ENCODE measurements around the gene IL1RAPL2.

The IL1RAPL2 gene

DNA sequence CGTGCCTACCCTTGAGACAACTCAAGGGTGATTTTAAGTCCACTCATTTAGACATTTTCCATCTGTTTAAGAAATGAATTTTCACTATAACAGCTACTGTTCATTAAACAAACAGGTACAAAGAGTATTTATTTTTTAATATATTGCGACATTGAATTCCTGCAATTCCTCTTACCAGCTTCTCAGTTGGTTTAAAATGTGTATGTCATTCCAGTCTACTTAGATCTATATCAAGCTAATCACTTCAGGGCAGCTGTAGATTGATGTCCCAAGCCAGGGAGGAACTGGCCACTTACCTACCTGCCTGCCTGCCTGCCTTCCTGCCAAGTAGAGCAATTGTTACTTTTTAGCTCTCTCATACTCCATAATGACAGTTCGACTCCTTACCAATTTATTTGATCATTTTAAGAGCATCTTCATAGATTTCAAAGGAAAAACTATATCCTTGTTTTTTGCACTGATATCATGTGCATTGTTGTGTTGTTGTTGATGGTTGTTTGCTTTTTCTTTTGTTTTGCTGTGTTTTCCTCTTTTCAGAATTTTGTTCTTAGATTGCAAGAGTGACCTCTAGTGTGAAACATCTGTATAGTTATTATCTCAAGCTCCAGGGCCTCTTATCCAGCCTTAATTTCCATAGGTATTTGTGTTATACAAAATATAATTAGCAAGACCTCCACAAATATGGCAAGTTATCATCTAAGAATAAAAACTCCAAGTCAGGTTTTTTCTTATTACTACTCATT, 1135.5 kb downstream of the IL1RAPL2 start:
- H3K4me3 ChIP-seq: no peak overlapping the region
- no peak for DNase-seq (ENCODE audit: low read depth, low spot score)
- no peaks in the 10 kb centered on the region for H3K9me3 ChIP-seq (ENCODE audit: low read depth, low read length)
- H3K36me3 ChIP-seq (ENCODE audit: insufficient read depth, low read length): no peaks in the 10 kb centered on the region
- H3K27ac ChIP-seq: no peak overlapping the region
- TF ChIP-seq POLR2AphosphoS5 (IDR thresholded peaks at IDR 0.05; ENCODE audit: borderline replicate concordance, low read depth, low read length) (no peak), FOXP2 (optimal IDR thresholded peaks at IDR 0.05; ENCODE audit: control extremely low read depth, extremely low read length, insufficient read depth) (no peak), EZH2 (IDR thresholded peaks at IDR 0.05) (no peak)
- no peak overlapping the region for H3K9ac ChIP-seq (ENCODE audit: insufficient read length)

DNA sequence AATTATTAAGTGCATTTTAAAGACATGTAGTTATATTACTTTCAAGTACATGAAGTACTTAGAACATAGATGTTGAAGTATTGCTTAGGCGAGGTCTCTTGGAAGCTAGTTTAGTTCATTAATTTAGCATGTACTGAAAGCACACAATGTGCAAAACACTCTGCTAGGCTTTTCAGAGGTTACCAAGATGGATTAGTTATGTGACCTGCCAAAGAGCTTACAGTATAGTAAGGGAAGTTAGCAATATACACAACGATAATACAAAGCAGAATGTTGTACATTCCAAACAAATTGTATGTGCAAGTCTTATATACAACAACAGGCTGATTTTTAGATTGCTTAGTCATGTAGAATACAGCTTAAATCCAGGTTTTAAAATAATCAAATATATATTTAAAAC, 1137.9 kb downstream of the IL1RAPL2 start:
- TF ChIP-seq FOXP2 (optimal IDR thresholded peaks at IDR 0.05; ENCODE audit: control extremely low read depth, extremely low read length, insufficient read depth) (no peak), EZH2 (IDR thresholded peaks at IDR 0.05) (no peak), POLR2AphosphoS5 (IDR thresholded peaks at IDR 0.05; ENCODE audit: borderline replicate concordance, low read depth, low read length) (no peak)
- Histone ChIP-seq H3K27ac (no peak overlapping the region), H3K36me3 (ENCODE audit: insufficient read depth, low read length) (no peaks in the 10 kb centered on the region), H3K9ac (ENCODE audit: insufficient read length) (no peak overlapping the region), H3K4me3 (no peak overlapping the region), H3K9me3 (ENCODE audit: low read depth, low read length) (no peaks in the 10 kb centered on the region)
- no peak for DNase-seq (ENCODE audit: low read depth, low spot score)

GRCh38 chrX:105706041-105706440, 1140.0 kb downstream of the IL1RAPL2 start:
- Histone ChIP-seq H3K9ac (ENCODE audit: insufficient read length) (no peak overlapping the region), H3K36me3 (ENCODE audit: insufficient read depth, low read length) (no peaks in the 10 kb centered on the region), H3K27ac (no peak overlapping the region), H3K4me3 (no peak overlapping the region), H3K9me3 (ENCODE audit: low read depth, low read length) (no peaks in the 10 kb centered on the region)
- TF ChIP-seq FOXP2 (optimal IDR thresholded peaks at IDR 0.05; ENCODE audit: control extremely low read depth, extremely low read length, insufficient read depth) (no peak), EZH2 (IDR thresholded peaks at IDR 0.05) (no peak), POLR2AphosphoS5 (IDR thresholded peaks at IDR 0.05; ENCODE audit: borderline replicate concordance, low read depth, low read length) (no peak)
- DNase-seq (ENCODE audit: low read depth, low spot score): no peak

DNA sequence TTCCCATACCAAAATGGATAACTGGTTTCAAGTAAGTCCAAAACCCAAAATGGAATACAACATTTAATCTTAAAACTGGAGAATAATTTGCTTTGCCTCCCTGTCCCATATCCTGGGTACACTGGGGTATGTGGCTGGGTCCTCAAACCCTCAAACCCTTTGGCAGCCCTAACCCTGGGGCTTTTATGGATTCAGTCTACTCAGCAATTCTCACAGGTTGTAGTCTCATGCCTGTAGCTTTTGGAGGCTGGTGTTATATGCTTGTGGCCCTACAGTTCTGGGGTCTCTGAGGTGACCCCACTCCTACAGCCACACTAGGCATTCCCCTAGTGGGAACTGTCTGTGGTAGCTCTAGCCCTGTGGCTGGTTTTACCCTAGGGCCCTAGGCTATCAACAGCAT, 1145.8 kb downstream of the IL1RAPL2 start:
- Histone ChIP-seq H3K9me3 (ENCODE audit: low read depth, low read length) (no peaks in the 10 kb centered on the region), H3K27ac (no peak overlapping the region), H3K4me3 (no peak overlapping the region), H3K9ac (ENCODE audit: insufficient read length) (no peak overlapping the region), H3K36me3 (ENCODE audit: insufficient read depth, low read length) (no peaks in the 10 kb centered on the region)
- TF ChIP-seq FOXP2 (optimal IDR thresholded peaks at IDR 0.05; ENCODE audit: control extremely low read depth, extremely low read length, insufficient read depth): no peak
- no peak for TF ChIP-seq POLR2AphosphoS5 (IDR thresholded peaks at IDR 0.05; ENCODE audit: borderline replicate concordance, low read depth, low read length)
- no peak for TF ChIP-seq EZH2 (IDR thresholded peaks at IDR 0.05)
- DNase-seq (ENCODE audit: low read depth, low spot score): no peak

GRCh38 chrX:105715746-105716145, 1149.7 kb downstream of the IL1RAPL2 start:
- H3K36me3 ChIP-seq (ENCODE audit: insufficient read depth, low read length): no peaks in the 10 kb centered on the region

GRCh38 chrX:105723966-105724735, 1158.2 kb downstream of the IL1RAPL2 start:
- no peak overlapping the region for H3K27ac ChIP-seq
- H3K36me3 ChIP-seq (ENCODE audit: insufficient read depth, low read length): no peaks in the 10 kb centered on the region
- no peak for DNase-seq (ENCODE audit: low read depth, low spot score)
- no peak overlapping the region for H3K4me3 ChIP-seq
- H3K9me3 ChIP-seq (ENCODE audit: low read depth, low read length): no peaks in the 10 kb centered on the region
- H3K9ac ChIP-seq (ENCODE audit: insufficient read length): no peak overlapping the region
- no peak for TF ChIP-seq FOXP2 (optimal IDR thresholded peaks at IDR 0.05; ENCODE audit: control extremely low read depth, extremely low read length, insufficient read depth)
- TF ChIP-seq EZH2 (IDR thresholded peaks at IDR 0.05): no peak
- no peak for TF ChIP-seq POLR2AphosphoS5 (IDR thresholded peaks at IDR 0.05; ENCODE audit: borderline replicate concordance, low read depth, low read length)

More at GRCh38 chrX:105715746-105716145, 1149.7 kb downstream of the IL1RAPL2 start:
- H3K27ac ChIP-seq: no peak overlapping the region
- H3K9me3 ChIP-seq (ENCODE audit: low read depth, low read length): no peaks in the 10 kb centered on the region
- H3K4me3 ChIP-seq: no peak overlapping the region
- H3K9ac ChIP-seq (ENCODE audit: insufficient read length): no peak overlapping the region
- no peak for DNase-seq (ENCODE audit: low read depth, low spot score)
- TF ChIP-seq EZH2 (IDR thresholded peaks at IDR 0.05) (no peak), POLR2AphosphoS5 (IDR thresholded peaks at IDR 0.05; ENCODE audit: borderline replicate concordance, low read depth, low read length) (no peak), FOXP2 (optimal IDR thresholded peaks at IDR 0.05; ENCODE audit: control extremely low read depth, extremely low read length, insufficient read depth) (no peak)

GRCh38 chrX:105725228-105725627, 1159.2 kb downstream of the IL1RAPL2 start:
- DNase-seq (ENCODE audit: low read depth, low spot score): no peak
- Histone ChIP-seq H3K9me3 (ENCODE audit: low read depth, low read length) (no peaks in the 10 kb centered on the region), H3K4me3 (no peak overlapping the region), H3K36me3 (ENCODE audit: insufficient read depth, low read length) (no peaks in the 10 kb centered on the region), H3K27ac (no peak overlapping the region), H3K9ac (ENCODE audit: insufficient read length) (no peak overlapping the region)
- TF ChIP-seq FOXP2 (optimal IDR thresholded peaks at IDR 0.05; ENCODE audit: control extremely low read depth, extremely low read length, insufficient read depth) (no peak), EZH2 (IDR thresholded peaks at IDR 0.05) (no peak), POLR2AphosphoS5 (IDR thresholded peaks at IDR 0.05; ENCODE audit: borderline replicate concordance, low read depth, low read length) (no peak)

- TF ChIP-seq POLR2AphosphoS5 (IDR thresholded peaks at IDR 0.05; ENCODE audit: borderline replicate concordance, low read depth, low read length) (no peak), EZH2 (IDR thresholded peaks at IDR 0.05) (no peak), FOXP2 (optimal IDR thresholded peaks at IDR 0.05; ENCODE audit: control extremely low read depth, extremely low read length, insufficient read depth) (no peak)
- no peak overlapping the region for H3K27ac ChIP-seq
- no peaks in the 10 kb centered on the region; the same call in 1 of the 2 replicates for H3K9me3 ChIP-seq (ENCODE audit: low read depth, low read length)
- H3K4me3 ChIP-seq: no peak overlapping the region
- DNase-seq (ENCODE audit: low read depth, low spot score): no peak
- no peaks in the 10 kb centered on the region for H3K36me3 ChIP-seq (ENCODE audit: insufficient read depth, low read length)
- no peak overlapping the region for H3K9ac ChIP-seq (ENCODE audit: insufficient read length)
Measured at GRCh38 chrX:105738162-105738561, 1172.2 kb downstream of the IL1RAPL2 start.
